HG02588 (cell line): Measurements from ENCODE around the gene PITPNM1.
"Not testable (repeated sequence)": the region's sequence is repeated elsewhere in the genome, so short reads cannot be mapped to it uniquely, and the experiment has no call there.

Source experiments
- ATAC-seq: cut with Tn5 transposase; IDR thresholded peaks from one replicate; pipeline ENCODE4 v1.9.1; 2021; ENCODE audit warnings: mild to moderate bottlenecking, moderate library complexity; ENCODE audit not compliant: unreplicated experiment

PITPNM1 gene

GRCh38 chr11:67504950-67505581 lies at the start of gene PITPNM1:
TSS of gene PITPNM1 (minus strand) at chr11:67505363. CDS start at chr11:67504180, 1,183 bp downstream.
- ATAC-seq, result no peak

- ATAC-seq, result not testable (repeated sequence)
Observed at GRCh38 chr11:67551697-67552096, 46.5 kb upstream of the PITPNM1 start.

- no peak for ATAC-seq
Observed at GRCh38 chr11:67551127-67551526, 46.0 kb upstream of the PITPNM1 start.

GRCh38 chr11:67548555-67549110 lies 43.5 kb upstream of the PITPNM1 start:
- ATAC-seq, result no peak

- not testable (repeated sequence) for ATAC-seq
Observed at GRCh38 chr11:67548112-67548511, 42.9 kb upstream of the PITPNM1 start.

GRCh38 chr11:67545280-67545679 lies 40.1 kb upstream of the PITPNM1 start:
- ATAC-seq, result no peak

- no peak for ATAC-seq
Observed at GRCh38 chr11:67544616-67545242, 39.6 kb upstream of the PITPNM1 start.

- ATAC-seq, result no peak
Observed at GRCh38 chr11:67543585-67543984, 38.4 kb upstream of the PITPNM1 start.

GRCh38 chr11:67542971-67543370 lies 37.8 kb upstream of the PITPNM1 start:
- ATAC-seq, result no peak

- ATAC-seq, result no peak
Observed at GRCh38 chr11:67542169-67542568, 37.0 kb upstream of the PITPNM1 start.

GRCh38 chr11:67541198-67541597 lies 36.0 kb upstream of the PITPNM1 start:
- ATAC-seq, result no peak

GRCh38 chr11:67539550-67539949 lies 34.4 kb upstream of the PITPNM1 start:
- ATAC-seq, result no peak

- no peak for ATAC-seq
Observed at GRCh38 chr11:67538823-67539505, 33.8 kb upstream of the PITPNM1 start.

GRCh38 chr11:67538306-67538705 lies 33.1 kb upstream of the PITPNM1 start:
- no peak for ATAC-seq

GRCh38 chr11:67535561-67535960 lies 30.4 kb upstream of the PITPNM1 start:
- ATAC-seq, result no peak

- ATAC-seq, result no peak
Observed at GRCh38 chr11:67534070-67534679, 29.0 kb upstream of the PITPNM1 start.

GRCh38 chr11:67532889-67533288 lies 27.7 kb upstream of the PITPNM1 start:
- ATAC-seq, result no peak

GRCh38 chr11:67530282-67530592 lies 25.1 kb upstream of the PITPNM1 start:
- ATAC-seq, result no peak

GRCh38 chr11:67528376-67528775 lies 23.2 kb upstream of the PITPNM1 start:
- no peak for ATAC-seq

- no peak for ATAC-seq
Observed at GRCh38 chr11:67525275-67525976, 20.3 kb upstream of the PITPNM1 start.

- no peak for ATAC-seq
Observed at GRCh38 chr11:67524480-67524808, 19.3 kb upstream of the PITPNM1 start.
